Neutrophil (primary cell): Measurements from ENCODE around the gene FAHD1.

ENCODE experiments used
- H3K27ac ChIP-seq: fragments of 200-600 bp; sonication (generic); 2 replicates; pipeline ENCODE4 v1.5.1; 2016; ENCODE audit warnings: mild to moderate bottlenecking, moderate library complexity
- H3K27me3 ChIP-seq: fragments of 200-600 bp; sonication (generic); 2 replicates; pipeline ENCODE4 v1.6.0; 2016; ENCODE audit warnings: mild to moderate bottlenecking
- H3K36me3 ChIP-seq: fragments of 200-600 bp; sonication (generic); 2 replicates; pipeline ENCODE4 v1.5.1; 2017
- H3K4me1 ChIP-seq, 2 experiments: fragments of 200-600 bp in 1 of 2; sonication (generic) in 1 of 2; 1 replicate in 1 of 2; 2 replicates in 1 of 2; pipeline versions ENCODE4 v1.5.1 to v1.6.1; 2013 to 2016; ENCODE audit warnings: low read depth in 1 of 2, low read length in 1 of 2, mild to moderate bottlenecking in 1 of 2, moderate library complexity in 1 of 2; ENCODE audit not compliant: control insufficient read depth in 1 of 2, insufficient read depth in 1 of 2
- H3K4me3 ChIP-seq, 2 experiments: fragments of 200-600 bp in 1 of 2; sonication (generic) in 1 of 2; 1 replicate in 1 of 2; 2 replicates in 1 of 2; pipeline ENCODE4 v1.5.1; 2013 to 2016; ENCODE audit warnings: low read depth in 1 of 2, low read length in 1 of 2, mild to moderate bottlenecking in 1 of 2, moderate library complexity in 1 of 2
- H3K9me3 ChIP-seq: fragments of 200-600 bp; sonication (generic); 2 replicates; pipeline ENCODE4 v1.5.1; 2016
- TF ChIP-seq, protein P1 (sequence below): fragments of 200-600 bp; sonication (generic); IDR thresholded peaks from 2 replicates; pipeline ENCODE4 v1.5.1; 2016; ENCODE audit warnings: antibody characterized with exemption

The FAHD1 gene

DNA sequence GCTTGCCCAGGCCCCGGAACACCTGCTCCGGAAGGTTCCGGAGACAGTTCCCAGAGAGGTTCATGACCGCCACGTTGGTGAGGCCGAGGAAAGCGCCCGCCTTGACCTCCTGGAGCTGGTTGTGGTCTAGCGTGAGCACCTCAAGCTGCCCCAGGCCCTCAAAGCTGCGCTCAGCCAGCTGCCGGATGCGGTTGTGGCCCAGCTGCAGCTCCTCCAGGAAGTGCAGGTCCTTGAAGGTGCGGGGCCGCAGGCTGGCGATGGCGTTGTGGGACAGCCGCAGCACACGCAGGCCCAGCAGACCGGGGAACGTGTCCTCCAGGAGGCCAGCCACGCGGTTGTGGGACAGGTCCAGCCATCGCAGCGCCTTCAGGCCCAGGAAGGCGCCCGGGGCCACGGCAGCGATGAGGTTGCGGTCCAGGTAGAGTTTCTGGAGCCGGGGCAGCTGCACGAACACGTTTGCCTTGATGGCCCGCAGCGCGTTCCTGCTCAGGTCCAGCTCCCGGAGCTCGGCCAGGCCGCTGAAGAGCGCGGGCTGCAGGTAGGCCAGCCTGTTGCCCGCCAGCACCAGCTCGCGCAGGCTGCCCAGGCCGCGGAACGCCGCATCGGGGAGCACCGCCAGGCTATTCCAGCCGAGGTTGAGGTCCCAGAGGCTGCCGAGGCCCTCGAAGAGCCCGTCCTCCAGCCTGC lies 35.6 kb upstream of the FAHD1 start:
- TF ChIP-seq, protein P1, sequence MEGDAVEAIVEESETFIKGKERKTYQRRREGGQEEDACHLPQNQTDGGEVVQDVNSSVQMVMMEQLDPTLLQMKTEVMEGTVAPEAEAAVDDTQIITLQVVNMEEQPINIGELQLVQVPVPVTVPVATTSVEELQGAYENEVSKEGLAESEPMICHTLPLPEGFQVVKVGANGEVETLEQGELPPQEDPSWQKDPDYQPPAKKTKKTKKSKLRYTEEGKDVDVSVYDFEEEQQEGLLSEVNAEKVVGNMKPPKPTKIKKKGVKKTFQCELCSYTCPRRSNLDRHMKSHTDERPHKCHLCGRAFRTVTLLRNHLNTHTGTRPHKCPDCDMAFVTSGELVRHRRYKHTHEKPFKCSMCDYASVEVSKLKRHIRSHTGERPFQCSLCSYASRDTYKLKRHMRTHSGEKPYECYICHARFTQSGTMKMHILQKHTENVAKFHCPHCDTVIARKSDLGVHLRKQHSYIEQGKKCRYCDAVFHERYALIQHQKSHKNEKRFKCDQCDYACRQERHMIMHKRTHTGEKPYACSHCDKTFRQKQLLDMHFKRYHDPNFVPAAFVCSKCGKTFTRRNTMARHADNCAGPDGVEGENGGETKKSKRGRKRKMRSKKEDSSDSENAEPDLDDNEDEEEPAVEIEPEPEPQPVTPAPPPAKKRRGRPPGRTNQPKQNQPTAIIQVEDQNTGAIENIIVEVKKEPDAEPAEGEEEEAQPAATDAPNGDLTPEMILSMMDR: no peak
- Histone ChIP-seq H3K9me3 (no peaks in the 10 kb centered on the region), H3K4me1 (no peaks in the 10 kb centered on the region), H3K36me3 (peaks cover 58% of the 10 kb centered on the region), H3K4me3 (no peak overlapping the region), H3K27ac (no peak overlapping the region), H3K27me3 (no peaks in the 10 kb centered on the region)

DNA sequence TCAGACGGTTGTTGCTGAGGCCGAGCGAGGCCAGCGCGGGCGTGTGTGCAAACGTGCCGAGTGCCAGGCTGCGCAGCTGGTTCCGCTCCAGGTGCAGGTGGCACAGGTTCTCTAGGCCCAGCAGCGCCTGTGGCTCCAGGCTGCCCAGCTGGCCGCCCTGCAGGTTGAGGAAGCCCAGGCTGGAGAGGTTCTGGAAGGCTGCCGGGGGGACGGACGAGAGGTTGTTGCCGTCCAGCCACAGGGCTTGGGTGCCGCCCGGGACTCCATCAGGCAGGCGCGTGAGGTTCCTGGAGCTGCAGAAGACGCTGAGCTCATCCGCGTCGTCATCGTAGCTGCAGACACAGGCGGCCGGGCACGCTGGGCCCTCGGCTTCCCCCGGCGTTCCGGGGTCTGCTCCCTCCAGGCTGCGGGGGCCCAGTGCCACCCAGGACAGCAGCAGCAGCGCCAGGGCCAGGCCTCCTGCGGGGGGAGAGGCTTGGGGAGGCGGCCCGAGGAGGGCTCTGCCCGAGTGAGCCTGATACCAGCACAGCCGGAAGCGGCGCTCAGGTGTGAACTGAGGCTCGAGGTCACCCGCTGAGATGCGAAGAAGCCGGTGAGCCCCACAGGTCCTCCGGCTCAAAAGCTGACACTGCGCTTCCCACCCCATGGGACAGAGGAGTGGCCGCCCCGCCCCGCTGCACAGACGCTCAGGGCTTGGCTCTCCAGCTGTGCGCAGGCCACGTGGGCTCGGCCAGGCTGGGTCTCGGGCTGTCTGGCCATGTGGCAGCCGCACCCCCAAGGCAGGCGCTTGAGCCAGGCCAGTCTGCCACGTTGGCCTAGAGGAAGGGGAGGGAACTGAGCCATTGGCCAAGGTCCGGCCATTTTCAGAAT lies 34.8 kb upstream of the FAHD1 start:
- Histone ChIP-seq H3K27me3 (no peaks in the 10 kb centered on the region), H3K9me3 (no peaks in the 10 kb centered on the region), H3K4me3 (no peak overlapping the region), H3K36me3 (peaks cover 50% of the 10 kb centered on the region), H3K4me1 (no peaks in the 10 kb centered on the region), H3K27ac (no peak overlapping the region)
- TF ChIP-seq, protein P1: no peak

DNA sequence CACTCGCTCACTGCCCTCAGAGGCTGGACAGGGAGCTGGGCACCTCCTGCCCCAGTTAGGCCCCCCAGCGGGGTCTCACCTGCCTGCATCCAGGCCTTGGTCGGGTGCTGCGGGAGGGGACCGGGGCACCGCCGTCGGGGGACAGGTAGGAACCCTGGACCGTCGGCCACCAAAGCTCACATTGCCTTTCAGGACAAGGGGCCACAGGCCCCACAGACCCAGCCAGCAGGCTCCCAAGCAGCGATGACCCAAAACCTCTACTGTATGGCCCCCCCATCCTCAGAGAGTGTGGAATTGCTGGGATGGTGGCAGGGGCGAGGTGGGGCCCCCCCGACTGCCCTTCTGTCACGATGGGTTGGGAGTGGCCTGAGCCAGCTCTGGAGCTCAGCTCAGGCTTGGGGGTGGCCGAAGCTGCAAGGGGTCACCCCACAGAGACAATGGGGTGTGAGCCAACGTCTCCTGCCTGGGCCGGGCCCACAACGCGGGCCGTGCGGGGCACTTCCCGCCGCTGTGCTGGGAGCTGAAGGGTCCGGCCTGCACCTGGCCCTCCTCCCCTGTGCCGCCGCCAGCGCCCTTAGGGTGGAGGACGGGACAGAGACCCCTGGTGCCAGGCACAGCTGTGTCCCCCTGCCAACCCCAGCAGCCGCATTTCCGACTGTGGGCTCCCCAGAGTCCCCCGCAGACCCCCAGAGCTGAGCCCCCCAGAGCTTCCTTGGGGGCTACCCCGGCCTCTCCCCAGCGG lies 34.0 kb upstream of the FAHD1 start:
- Histone ChIP-seq H3K9me3 (no peaks in the 10 kb centered on the region), H3K4me1 (no peaks in the 10 kb centered on the region), H3K36me3 (peaks cover 42% of the 10 kb centered on the region), H3K27me3 (no peaks in the 10 kb centered on the region), H3K4me3 (no peak overlapping the region), H3K27ac (no peak overlapping the region)
- TF ChIP-seq, protein P1: no peak

- H3K36me3 ChIP-seq: peaks cover 35% of the 10 kb centered on the region
- H3K4me3 ChIP-seq: no peak within 1 kb of the TSS
- no peaks in the 10 kb centered on the region for H3K9me3 ChIP-seq
- TF ChIP-seq, protein P1: no peak
- no peak within 1 kb of the TSS for H3K27ac ChIP-seq
- no peaks in the 10 kb centered on the region for H3K27me3 ChIP-seq
- no peaks in the 10 kb centered on the region for H3K4me1 ChIP-seq
Observed at GRCh38 chr16:1793578-1794220, 33.3 kb upstream of the FAHD1 start, which contains the start of gene IGFALS. Gene IGFALS, minus strand, starts transcription at chr16:1793705. Its CDS starts 53 bp downstream, at chr16:1793652.

- no peak overlapping the region for H3K4me3 ChIP-seq
- TF ChIP-seq, protein P1: no peak
- H3K27ac ChIP-seq: no peak overlapping the region
- H3K36me3 ChIP-seq: peaks cover 28% of the 10 kb centered on the region
- H3K27me3 ChIP-seq: no peaks in the 10 kb centered on the region
- H3K9me3 ChIP-seq: no peaks in the 10 kb centered on the region
- H3K4me1 ChIP-seq: no peaks in the 10 kb centered on the region
Observed at GRCh38 chr16:1794221-1794871, 32.7 kb upstream of the FAHD1 start.
